Measurements from ENCODE around the gene NHLH2. TPM values are rescaled to one million over a fixed set of nuclear protein-coding genes. Genes with fewer than 3 reads are reported as not detected.

NHLH2 gene
- total and polyA plus RNA-seq, 4 donors = not detected

GRCh38 chr1:115802416-115802815 lies 38.5 kb downstream of the NHLH2 start:
- Histone ChIP-seq H3K9ac (ENCODE audit: low read depth in 1 of 2, low read length in 2 of 2) (no peak overlapping the region), H3K27ac (ENCODE audit: low read depth in 1 of 2, low read length in 2 of 2) (no peak overlapping the region), H3K4me3 (ENCODE audit: low read depth in 1 of 3, low read length in 3 of 3) (no peak overlapping the region), H3K9me3 (ENCODE audit: control insufficient read depth in 4 of 4, low read length in 3 of 4) (no peaks in the 10 kb centered on the region), H3K27me3 (ENCODE audit: control insufficient read depth in 4 of 4, insufficient read depth in 4 of 4, low read length in 3 of 4) (peaks cover 0 to 2% (median under 1%) of the 10 kb centered on the region in 4 donors), H3K36me3 (ENCODE audit: control insufficient read depth in 4 of 4, insufficient read depth in 3 of 4, low read depth in 1 of 4, low read length in 3 of 4) (no peaks in the 10 kb centered on the region), H3K4me1 (ENCODE audit: control insufficient read depth in 4 of 4, insufficient read depth in 4 of 4, low read length in 3 of 4) (no peaks in the 10 kb centered on the region)
- WGBS = 68% methylated on average over 2 of the region's 2 CpGs
- no peak for TF ChIP-seq RXRA (IDR thresholded peaks at IDR 0.05)
- TF ChIP-seq ATF3 (IDR thresholded peaks at IDR 0.05) = no peak
- no peak for TF ChIP-seq HNF4A (conservative IDR thresholded peaks at IDR 0.05)
- no peak for DNase-seq (ENCODE audit: low spot score)

GRCh38 chr1:115797486-115797885 lies 43.4 kb downstream of the NHLH2 start:
- no peaks in the 10 kb centered on the region for H3K4me1 ChIP-seq (ENCODE audit: control insufficient read depth in 4 of 4, insufficient read depth in 4 of 4, low read length in 3 of 4)
- 95% methylated on average over 4 of the region's 4 CpGs for WGBS
- no peak overlapping the region for H3K27ac ChIP-seq (ENCODE audit: low read depth in 1 of 2, low read length in 2 of 2)
- H3K9ac ChIP-seq (ENCODE audit: low read depth in 1 of 2, low read length in 2 of 2) = no peak overlapping the region
- TF ChIP-seq FOXA1 (IDR thresholded peaks at IDR 0.05) = no peak
- no peak for TF ChIP-seq GABPA (IDR thresholded peaks at IDR 0.05 in 1 of 2, conservative IDR thresholded peaks at IDR 0.05 in 1 of 2)
- no peak for TF ChIP-seq FOXA2 (IDR thresholded peaks at IDR 0.05)
- no peak for TF ChIP-seq HNF4G (IDR thresholded peaks at IDR 0.05)
- TF ChIP-seq NR2F2 (IDR thresholded peaks at IDR 0.05) = no peak
- no peak for TF ChIP-seq CTCF (IDR thresholded peaks at IDR 0.05; ENCODE audit: low read depth, low read length, missing input control)
- no peak for TF ChIP-seq YY1 (IDR thresholded peaks at IDR 0.05)
- no peak for TF ChIP-seq SP1 (IDR thresholded peaks at IDR 0.05)
- no peak for TF ChIP-seq REST (IDR thresholded peaks at IDR 0.05)
- no peak for TF ChIP-seq RAD21 (IDR thresholded peaks at IDR 0.05)
- no peak for TF ChIP-seq RXRA (IDR thresholded peaks at IDR 0.05)
- TF ChIP-seq JUND (IDR thresholded peaks at IDR 0.05) = no peak
- no peak for TF ChIP-seq ATF3 (IDR thresholded peaks at IDR 0.05)
- TF ChIP-seq ZBTB33 (IDR thresholded peaks at IDR 0.05) = no peak
- TF ChIP-seq EGR1 (IDR thresholded peaks at IDR 0.05; ENCODE audit: low read depth in 2 of 2) = no peak
- TF ChIP-seq TAF1 (conservative IDR thresholded peaks at IDR 0.05) = no peak
- no peak for TF ChIP-seq HNF4A (conservative IDR thresholded peaks at IDR 0.05)
- no peaks in the 10 kb centered on the region for H3K9me3 ChIP-seq (ENCODE audit: control insufficient read depth in 4 of 4, low read length in 3 of 4)
- H3K4me3 ChIP-seq (ENCODE audit: low read depth in 1 of 3, low read length in 3 of 3) = no peak overlapping the region
- DNase-seq (ENCODE audit: low spot score) = no peak
- peaks cover 0 to 2% (median under 1%) of the 10 kb centered on the region in 4 donors for H3K27me3 ChIP-seq (ENCODE audit: control insufficient read depth in 4 of 4, insufficient read depth in 4 of 4, low read length in 3 of 4)
- no peaks in the 10 kb centered on the region for H3K36me3 ChIP-seq (ENCODE audit: control insufficient read depth in 4 of 4, insufficient read depth in 3 of 4, low read depth in 1 of 4, low read length in 3 of 4)
